HepG2 (cell line): ENCODE data around the gene CARMIL3. TPM values are rescaled to one million over a fixed set of nuclear protein-coding genes. Genes with fewer than 3 reads are reported as not detected.
A peak's percentile ranks its signal among the peaks of the same experiment; 100 is the strongest.

Experiments used
- ATAC-seq: fragments of 200-7000 bp; cut with Tn5 transposase; 3 replicates; pipeline ENCODE4 v1.9.1; 2020; ENCODE audit warnings: mild to moderate bottlenecking, moderate library complexity
- BruUV-seq: library from RNA; stranded (reverse); fragments of 400-500 nt; replicated peaks from 2 replicates; lab custom pipeline; 2021; lab: Mats Ljungman, UMichigan
- CTCF ChIA-PET: fragments of 300-600 bp; formaldehyde crosslinking; extraction: SDS; loops from one replicate; lab custom pipeline; 2021; ENCODE audit warnings: low total read pairs, inconsistent platforms, low intra/inter-chr PET ratio; lab: Yijun Ruan, JAX
- POLR2A ChIA-PET: fragments of 350-600 bp; sonication (Branson Sonifier 250); formaldehyde crosslinking; loops from one replicate; lab custom pipeline; 2020; ENCODE audit warnings: antibody characterized with exemption, inconsistent platforms; lab: Yijun Ruan, JAX
- DNase-seq: peaks from one replicate; pipeline ENCODE4 v3.0.0-alpha.2; 2015; ENCODE audit warnings: low spot score
- FAIRE-seq: peaks from 3 replicates; lab custom pipeline; 2011; peaks lifted over from hg19 to GRCh38; lab: Jason Lieb, UNC
- H2AFZ ChIP-seq: one replicate; pipeline ENCODE4 v1.6.1; 2011; ENCODE audit warnings: low read length, inconsistent platforms
- H3K27ac ChIP-seq: fragments of 300-600 bp; 3 replicates; pipeline ENCODE4 v1.8.0; 2011; ENCODE audit warnings: mixed run types, mild to moderate bottlenecking, mixed read lengths, low read length, inconsistent platforms; ENCODE audit not compliant: insufficient read depth; ENCODE audit errors: extremely low read length
- H3K27me3 ChIP-seq, 2 experiments: fragments of 200-600 bp in 1 of 2; 2 replicates in 1 of 2; 3 replicates in 1 of 2; pipeline versions ENCODE4 v1.6.0 to v1.8.0; 2011; ENCODE audit warnings: low read length in 2 of 2, mild to moderate bottlenecking in 2 of 2, moderate library complexity in 2 of 2, inconsistent platforms in 1 of 2; ENCODE audit not compliant: insufficient read depth in 2 of 2, control insufficient read depth in 1 of 2
- H3K36me3 ChIP-seq, 2 experiments: fragments of 200-600 bp in 1 of 2; replicated peaks in 1 of 2; 2 replicates in 1 of 2; 3 replicates in 1 of 2; pipeline versions ENCODE4 v1.5.1 to v1.8.0; 2011; ENCODE audit warnings: low read length in 2 of 2, inconsistent platforms in 1 of 2; ENCODE audit not compliant: insufficient read depth in 2 of 2, control insufficient read depth in 1 of 2
- H3K4me1 ChIP-seq: 2 replicates; pipeline ENCODE4 v1.5.1; 2012; ENCODE audit warnings: low read length, inconsistent platforms; ENCODE audit not compliant: insufficient read depth
- H3K4me2 ChIP-seq: 2 replicates; pipeline ENCODE4 v1.6.0; 2011; ENCODE audit warnings: low read depth, low read length, inconsistent platforms
- H3K4me3 ChIP-seq, 3 experiments: fragments of 200-600 bp in 1 of 3; sonication (generic), shearing (Covaris generic) in 1 of 3; replicated peaks in 1 of 3; 2 replicates each; pipeline ENCODE4 v1.5.1; 2011 to 2016; ENCODE audit warnings: low read length in 3 of 3, inconsistent platforms in 2 of 3, low read depth in 2 of 3, mild to moderate bottlenecking in 2 of 3, control low read depth in 1 of 3, mixed read lengths in 1 of 3; ENCODE audit not compliant: insufficient read depth in 1 of 3
- H3K79me2 ChIP-seq: one replicate; pipeline ENCODE4 v1.6.1; 2011; ENCODE audit warnings: low read length, inconsistent platforms; ENCODE audit not compliant: insufficient read depth
- H3K9ac ChIP-seq: 2 replicates; pipeline ENCODE4 v1.6.0; 2011; ENCODE audit warnings: mild to moderate bottlenecking, low read depth, low read length, inconsistent platforms; ENCODE audit not compliant: insufficient read depth
- H3K9me3 ChIP-seq: 2 replicates; pipeline ENCODE4 v1.5.1; 2012; ENCODE audit warnings: mild to moderate bottlenecking, low read length
- H4K20me1 ChIP-seq: 2 replicates; pipeline ENCODE4 v1.6.0; 2011; ENCODE audit warnings: inconsistent platforms, mild to moderate bottlenecking, low read length, moderate library complexity; ENCODE audit not compliant: insufficient read depth
- ATF2 ChIP-seq: sonication (generic); formaldehyde crosslinking; IDR thresholded peaks from 2 replicates; pipeline ENCODE4 v1.4.0; 2020; ENCODE audit warnings: missing genetic modification reagents
- ATRX ChIP-seq: sonication (generic); formaldehyde crosslinking; IDR thresholded peaks from 2 replicates; pipeline ENCODE4 v1.4.0; 2020; ENCODE audit warnings: missing genetic modification reagents, borderline replicate concordance
- ETV6 ChIP-seq: sonication (generic); formaldehyde crosslinking; conservative IDR thresholded peaks from 2 replicates; pipeline ENCODE4 v1.4.0; 2020; ENCODE audit warnings: missing genetic modification reagents
- HDAC2 ChIP-seq: sonication (generic); formaldehyde crosslinking; IDR thresholded peaks from 2 replicates; pipeline ENCODE4 v1.4.0; 2020; ENCODE audit warnings: missing genetic modification reagents
- HNRNPUL1 ChIP-seq: fragments of 200-400 bp; formaldehyde crosslinking; IDR thresholded peaks from 2 replicates; pipeline ENCODE4 v1.6.1; 2017; ENCODE audit warnings: low read depth, mild to moderate bottlenecking, low read length, moderate library complexity
- IKZF1 ChIP-seq: fragments of 450-650 bp; IDR thresholded peaks from 2 replicates; pipeline ENCODE4 v1.7.1; 2016
- MTF2 ChIP-seq: sonication (generic); formaldehyde crosslinking; IDR thresholded peaks from 2 replicates; pipeline ENCODE4 v1.5.0; 2020; ENCODE audit warnings: missing genetic modification reagents, borderline replicate concordance
- SP4 ChIP-seq: sonication (generic); formaldehyde crosslinking; IDR thresholded peaks from 2 replicates; pipeline ENCODE4 v1.8.1; 2023; ENCODE audit warnings: mild to moderate bottlenecking, missing genetic modification reagents
- TCF7 ChIP-seq: sonication (generic); IDR thresholded peaks from 2 replicates; pipeline ENCODE4 v1.6.1; 2016; ENCODE audit warnings: antibody characterized with exemption, low read depth
- ZBED4 ChIP-seq: sonication (generic); formaldehyde crosslinking; IDR thresholded peaks from 2 replicates; pipeline ENCODE4 v1.4.0; 2020; ENCODE audit warnings: missing genetic modification reagents, borderline replicate concordance
- ZNF563 ChIP-seq: sonication (generic); formaldehyde crosslinking; IDR thresholded peaks from 2 replicates; pipeline ENCODE4 v1.8.0; 2022; ENCODE audit warnings: mild to moderate bottlenecking, moderate library complexity, missing genetic modification reagents
- ZNF747 ChIP-seq: sonication (generic); formaldehyde crosslinking; IDR thresholded peaks from 2 replicates; pipeline ENCODE4 v1.8.1; 2023; ENCODE audit warnings: missing genetic modification reagents, mild to moderate bottlenecking, borderline replicate concordance
- ZNF839 ChIP-seq: sonication (generic); formaldehyde crosslinking; IDR thresholded peaks from 2 replicates; pipeline ENCODE4 v1.4.0; 2020; ENCODE audit warnings: missing genetic modification reagents, mild to moderate bottlenecking, borderline replicate concordance
- WGBS: methylation state at CpG from one replicate; pipeline ENCODE4 v1.1.6; 2017; ENCODE audit warnings: low lambda C conversion rate; 5-methylcytosine and 5-hydroxymethylcytosine counted together
- in situ Hi-C: cut with HindIII; loops from 2 replicates; pipeline ENCODE4 v1.10.0; 2017; ENCODE audit warnings: low pct_unique_long_range_greater_than_20kb; ENCODE audit not compliant: extremely low pct_ligation_motif_present
- intact Hi-C: fragments of 100-400 bp; cut with micrococcal nuclease; formaldehyde crosslinking; loops from one replicate; pipeline ENCODE4 v1.10.0; 2022; ENCODE audit not compliant: unreplicated experiment
- polyA plus RNA-seq, 8 experiments: library from polyadenylated mRNA; depleted of rRNA in 3 of 8; stranded (reverse) in 7 of 8; unstranded in 1 of 8; fragments of >200 nt; fragmentation: Illumina TruSeq in 4 of 8; extraction: Trizol in 4 of 8; gene quantifications; 2 replicates each; pipeline versions ENCODE4 v1.2.1 to v1.2.3, GENCODE V29; 2011 to 2016; ENCODE audit warnings: low read depth in 4 of 8, missing spikeins in 1 of 8, mixed read lengths in 1 of 8; ENCODE audit not compliant: insufficient read depth in 1 of 8
- total RNA-seq, 5 experiments: library from RNA; depleted of rRNA; stranded (reverse); fragments of >200 nt; fragmentation: Illumina TruSeq; extraction: Trizol; gene quantifications; 2 replicates each; pipeline ENCODE4 v1.2.3, GENCODE V29; 2016; ENCODE audit warnings: low read depth in 1 of 5
- TF ChIP-seq, protein P1 (sequence below): sonication (generic); formaldehyde crosslinking; IDR thresholded peaks from 2 replicates; pipeline ENCODE4 v1.5.0; 2020; ENCODE audit warnings: mild to moderate bottlenecking, missing genetic modification reagents

Gene CARMIL3
- total and polyA plus RNA-seq, 2 of the 13 experiments (the other 11 are each of a cell fraction or from before 2014, with no cell fraction given): 0.27 to 0.55 TPM

- no peak for TF ChIP-seq HDAC2 (CRISPR knock-in tag)
- TF ChIP-seq TCF7: no peak
- TF ChIP-seq ZNF839: peak; percentile 45; the same call in 1 of the 2 replicates
- no peak for TF ChIP-seq SP4 (CRISPR knock-in tag)
- TF ChIP-seq IKZF1: no peak
- no peak for TF ChIP-seq ETV6 (CRISPR knock-in tag)
- TF ChIP-seq, all 625 proteins: peak for 100
These were observed 63.8 kb downstream of the CARMIL3 start (continued) for GRCh38 chr14:24115422-24116127.

DNA sequence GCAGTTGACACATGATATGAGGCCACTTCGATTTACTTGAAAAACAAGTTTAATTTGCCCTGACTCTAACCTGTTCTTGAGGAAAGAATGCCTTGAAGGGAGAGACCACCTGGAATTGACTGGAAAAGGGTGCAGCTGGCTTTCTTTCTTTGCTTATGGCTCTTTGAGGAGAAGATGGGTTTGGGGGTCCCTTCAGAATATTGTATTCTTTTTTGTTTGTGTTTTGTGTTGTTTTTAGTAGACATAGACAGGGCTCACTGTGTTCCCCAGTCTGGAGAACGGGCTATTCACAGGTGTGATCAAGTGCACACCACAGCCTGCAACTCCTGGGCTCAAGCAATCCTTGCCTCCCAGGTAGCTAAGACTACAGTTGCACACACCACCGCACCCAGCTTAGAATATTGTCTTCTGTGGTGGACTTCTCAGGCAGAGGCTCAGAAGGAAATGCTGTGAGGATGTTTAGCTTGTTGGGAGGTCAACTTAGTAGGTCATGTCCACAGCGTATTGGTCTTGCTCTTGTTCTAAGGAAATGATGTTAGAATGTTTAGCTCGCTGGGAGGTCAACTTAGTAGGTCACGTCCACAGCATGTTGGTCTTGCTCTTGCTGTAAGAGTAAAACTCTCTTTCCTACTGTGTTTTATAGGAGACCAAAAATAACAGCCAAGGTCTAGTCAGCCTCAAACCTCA, 64.5 kb downstream of the CARMIL3 start:
- CTCF ChIA-PET: no interaction called here
- FAIRE-seq: no peak
- H3K9ac ChIP-seq: peak overlapping the region; percentile 99
- TF ChIP-seq ATRX (CRISPR knock-in tag): no peak
- TF ChIP-seq, protein P1, sequence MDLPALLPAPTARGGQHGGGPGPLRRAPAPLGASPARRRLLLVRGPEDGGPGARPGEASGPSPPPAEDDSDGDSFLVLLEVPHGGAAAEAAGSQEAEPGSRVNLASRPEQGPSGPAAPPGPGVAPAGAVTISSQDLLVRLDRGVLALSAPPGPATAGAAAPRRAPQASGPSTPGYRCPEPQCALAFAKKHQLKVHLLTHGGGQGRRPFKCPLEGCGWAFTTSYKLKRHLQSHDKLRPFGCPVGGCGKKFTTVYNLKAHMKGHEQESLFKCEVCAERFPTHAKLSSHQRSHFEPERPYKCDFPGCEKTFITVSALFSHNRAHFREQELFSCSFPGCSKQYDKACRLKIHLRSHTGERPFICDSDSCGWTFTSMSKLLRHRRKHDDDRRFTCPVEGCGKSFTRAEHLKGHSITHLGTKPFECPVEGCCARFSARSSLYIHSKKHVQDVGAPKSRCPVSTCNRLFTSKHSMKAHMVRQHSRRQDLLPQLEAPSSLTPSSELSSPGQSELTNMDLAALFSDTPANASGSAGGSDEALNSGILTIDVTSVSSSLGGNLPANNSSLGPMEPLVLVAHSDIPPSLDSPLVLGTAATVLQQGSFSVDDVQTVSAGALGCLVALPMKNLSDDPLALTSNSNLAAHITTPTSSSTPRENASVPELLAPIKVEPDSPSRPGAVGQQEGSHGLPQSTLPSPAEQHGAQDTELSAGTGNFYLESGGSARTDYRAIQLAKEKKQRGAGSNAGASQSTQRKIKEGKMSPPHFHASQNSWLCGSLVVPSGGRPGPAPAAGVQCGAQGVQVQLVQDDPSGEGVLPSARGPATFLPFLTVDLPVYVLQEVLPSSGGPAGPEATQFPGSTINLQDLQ: no peak
- TF ChIP-seq ZBED4: no peak
- TF ChIP-seq ZNF747: no peak
- TF ChIP-seq ATF2: no peak
- TF ChIP-seq ZNF563 (CRISPR knock-in tag): no peak
- TF ChIP-seq MTF2 (CRISPR knock-in tag): no peak
- TF ChIP-seq HNRNPUL1: no peak

More for the DNA sequence above, 64.5 kb downstream of the CARMIL3 start:
- in situ Hi-C loops (loop anchor here (25.0 kb wide), 1 partner anchor 1529 kb away; the partner anchor contains the start of genes ABHD4 and DAD1), intact Hi-C loops (loop anchor here (10.0 kb wide), 2 partner anchors 811 to 1021 kb away; partner anchors contain the start of genes ACIN1, BCL2L2, C14orf119 and PPP1R3E)
- H3K79me2 ChIP-seq: peaks cover 33% of the 10 kb centered on the region
- H2AFZ ChIP-seq: no peak overlapping the region
- no peaks in the 10 kb centered on the region; a peak in 1 of 5 replicates for H3K27me3 ChIP-seq
- no peaks in the 10 kb centered on the region for H4K20me1 ChIP-seq
- BruUV-seq: no TSS peak
- no peaks in the 10 kb centered on the region for H3K9me3 ChIP-seq
- ATAC-seq (no peak), DNase-seq (no peak)
- peak overlapping the region; percentile 65 to 96 (median 85) for H3K4me3 ChIP-seq
- H3K4me2 ChIP-seq: peak overlapping the region; percentile 92
- H3K4me1 ChIP-seq: peaks cover 34% of the 10 kb centered on the region
- POLR2A ChIA-PET: interaction anchor here (0.6 to 15.5 kb wide), 12 partner anchors 13 to 1245 kb away, joined by 3 to 977 read pairs (median 70); partner anchors contain the start of genes EMC9, FITM1, IPO4 and IRF9
- H3K27ac ChIP-seq: peak overlapping the region; percentile 98
- peaks cover 43 to 48% of the 10 kb centered on the region in 2 experiments for H3K36me3 ChIP-seq
- 83% methylated on average over 6 of the region's 6 CpGs for WGBS
